CD4-positive, alpha-beta memory T cell (primary cell): ENCODE data around the gene OR6C65. TPM values are rescaled to one million over a fixed set of nuclear protein-coding genes. Genes with fewer than 3 reads are reported as not detected.
"Not testable (repeated sequence)": the region's sequence is repeated elsewhere in the genome, so short reads cannot be mapped to it uniquely, and the experiment has no call there.

Experiments
- CTCF ChIA-PET: fragments of 350-600 bp; sonication (Branson Sonifier 250); formaldehyde crosslinking; loops from one replicate; lab custom pipeline; 2021; ENCODE audit warnings: inconsistent platforms; ENCODE audit not compliant: partially characterized antibody; lab: Charles Lee
- POLR2A ChIA-PET: fragments of 350-600 bp; sonication (Branson Sonifier 250); formaldehyde crosslinking; loops from one replicate; lab custom pipeline; 2021; ENCODE audit not compliant: partially characterized antibody; lab: Charles Lee
- DNase-seq, 5 donors: peaks; one replicate each; pipeline versions ENCODE4 v3.0.0 to v3.0.0-alpha.2; 2020 to 2022; ENCODE audit warnings: mixed read lengths in 1 of 5
- H3K27ac ChIP-seq: one replicate; pipeline ENCODE4 v1.7.0; 2013; ENCODE audit warnings: low read depth, low read length
- H3K27me3 ChIP-seq: 2 replicates; pipeline ENCODE4 v1.7.0; 2013; ENCODE audit warnings: mild to moderate bottlenecking, low read length, moderate library complexity; ENCODE audit not compliant: insufficient read depth
- H3K36me3 ChIP-seq: 2 replicates; pipeline ENCODE4 v1.7.0; 2013; ENCODE audit warnings: mild to moderate bottlenecking, low read length, moderate library complexity; ENCODE audit not compliant: insufficient read depth
- H3K4me1 ChIP-seq: 2 replicates; pipeline ENCODE4 v1.7.0; 2013; ENCODE audit warnings: mild to moderate bottlenecking, low read length, moderate library complexity; ENCODE audit not compliant: insufficient read depth
- H3K4me3 ChIP-seq, 2 donors: one replicate each; pipeline ENCODE4 v1.7.0; 2013; ENCODE audit warnings: low read length in 2 of 2, mild to moderate bottlenecking in 1 of 2
- H3K9me3 ChIP-seq, 2 donors: one replicate each; pipeline ENCODE4 v1.7.0; 2013; ENCODE audit warnings: low read length in 2 of 2, control low read depth in 1 of 2; ENCODE audit not compliant: control insufficient read depth in 1 of 2
- H3K27ac Mint-ChIP-seq, 7 donors: one replicate each; pipeline ENCODE4 v1.8.0; 2020 to 2021; ENCODE audit warnings: mixed read lengths in 7 of 7, mild to moderate bottlenecking in 6 of 7, inconsistent platforms in 3 of 7, moderate library complexity in 3 of 7
- H3K27me3 Mint-ChIP-seq, 2 donors: one replicate each; pipeline ENCODE4 v1.8.0; 2020 to 2021; ENCODE audit warnings: mixed read lengths in 2 of 2
- H3K36me3 Mint-ChIP-seq, 2 donors: one replicate each; pipeline ENCODE4 v1.8.0; 2020 to 2021; ENCODE audit warnings: mixed read lengths in 2 of 2, inconsistent platforms in 1 of 2, mild to moderate bottlenecking in 1 of 2
- H3K4me1 Mint-ChIP-seq, 4 donors: one replicate each; pipeline ENCODE4 v1.8.0; 2020 to 2021; ENCODE audit warnings: mixed read lengths in 4 of 4, mild to moderate bottlenecking in 1 of 4
- H3K4me3 Mint-ChIP-seq, 8 donors: one replicate each; pipeline ENCODE4 v1.8.0; 2020 to 2021; ENCODE audit warnings: mixed read lengths in 8 of 8, mild to moderate bottlenecking in 7 of 8, moderate library complexity in 6 of 8, inconsistent platforms in 3 of 8
- H3K9me3 Mint-ChIP-seq, 8 donors: one replicate each; pipeline ENCODE4 v1.8.0; 2020 to 2021; ENCODE audit warnings: mixed read lengths in 8 of 8, mild to moderate bottlenecking in 5 of 8, inconsistent platforms in 3 of 8, moderate library complexity in 1 of 8
- intact Hi-C: fragments of 100-400 bp; cut with micrococcal nuclease; formaldehyde crosslinking; loops from one replicate; pipeline ENCODE4 v1.15.1; 2023
- polyA plus RNA-seq, 2 donors: library from polyadenylated mRNA; unstranded; fragments of 300-500 nt; fragmentation: Illumina TruSeq; gene quantifications; one replicate each; pipeline ENCODE4 v1.2.3, GENCODE V29; 2021
- total RNA-seq, 2 experiments: library from RNA; stranded (reverse); gene quantifications; one replicate each; pipeline ENCODE4 v1.2.3, GENCODE V29; 2021

The OR6C65 gene
- total and polyA plus RNA-seq, 4 experiments from 2014 or later, result not detected

GRCh38 chr12:55416961-55417360, 16.6 kb downstream of the OR6C65 start:
- Mint-ChIP-seq H3K4me1 (peaks cover 4 to 8% (median 6%) of the 10 kb centered on the region in 4 donors), H3K36me3 (no peaks in the 10 kb centered on the region), H3K27ac (no peak overlapping the region), H3K27me3 (peaks cover 28 to 36% of the 10 kb centered on the region in 2 donors), H3K4me3 (no peak overlapping the region), H3K9me3 (peaks cover 0 to 3% (median 0%) of the 10 kb centered on the region in 8 donors)
- Histone ChIP-seq H3K9me3 (no peaks in the 10 kb centered on the region), H3K27me3 (no peaks in the 10 kb centered on the region), H3K4me1 (no peaks in the 10 kb centered on the region), H3K4me3 (no peak overlapping the region), H3K27ac (no peak overlapping the region), H3K36me3 (no peaks in the 10 kb centered on the region)
- intact Hi-C loops, result no loop called here
- DNase-seq, result no peak
- ChIA-PET POLR2A (no interaction called here), CTCF (no interaction called here)

- DNase-seq, result no peak
- no peak overlapping the region for H3K4me3 Mint-ChIP-seq
- Histone ChIP-seq H3K4me1 (no peaks in the 10 kb centered on the region), H3K9me3 (no peaks in the 10 kb centered on the region), H3K4me3 (no peak overlapping the region), H3K36me3 (no peaks in the 10 kb centered on the region), H3K27ac (no peak overlapping the region), H3K27me3 (no peaks in the 10 kb centered on the region)
- CTCF ChIA-PET, result no interaction called here
- no peaks in the 10 kb centered on the region for H3K36me3 Mint-ChIP-seq
- intact Hi-C loops, result no loop called here
- H3K4me1 Mint-ChIP-seq, result peaks cover 0 to 3% (median 2%) of the 10 kb centered on the region in 4 donors
- H3K9me3 Mint-ChIP-seq, result peaks cover 0 to 3% (median 0%) of the 10 kb centered on the region in 8 donors
- peaks cover 26 to 28% of the 10 kb centered on the region in 2 donors for H3K27me3 Mint-ChIP-seq
- POLR2A ChIA-PET, result no interaction called here
- H3K27ac Mint-ChIP-seq, result no peak overlapping the region
Observed at GRCh38 chr12:55420307-55420962, 20.1 kb downstream of the OR6C65 start.

GRCh38 chr12:55425954-55426353, 25.6 kb downstream of the OR6C65 start, which contains the start of gene OR6C76:
TSS of gene OR6C76 (plus strand) at chr12:55426254. CDS start at chr12:55426254, 0 bp downstream.
- H3K27me3 Mint-ChIP-seq, result peaks cover 2 to 8% of the 10 kb centered on the region in 2 donors
- Histone ChIP-seq H3K4me1 (no peaks in the 10 kb centered on the region), H3K27me3 (no peaks in the 10 kb centered on the region), H3K9me3 (no peaks in the 10 kb centered on the region), H3K27ac (no peak within 1 kb of the TSS), H3K36me3 (no peaks in the 10 kb centered on the region), H3K4me3 (no peak within 1 kb of the TSS)
- no peak for DNase-seq
- ChIA-PET POLR2A (no interaction called here), CTCF (no interaction called here)
- intact Hi-C loops, result no loop called here
- H3K9me3 Mint-ChIP-seq, result no peaks in the 10 kb centered on the region
- H3K36me3 Mint-ChIP-seq, result no peaks in the 10 kb centered on the region
- H3K4me3 Mint-ChIP-seq, result no peak within 1 kb of the TSS
- H3K4me1 Mint-ChIP-seq, result no peaks in the 10 kb centered on the region
- H3K27ac Mint-ChIP-seq, result no peak within 1 kb of the TSS

GRCh38 chr12:55428331-55429243, 28.3 kb downstream of the OR6C65 start:
- Histone ChIP-seq H3K9me3 (no peaks in the 10 kb centered on the region), H3K36me3 (no peaks in the 10 kb centered on the region), H3K4me3 (no peak overlapping the region), H3K27ac (no peak overlapping the region), H3K27me3 (peaks cover 4% of the 10 kb centered on the region), H3K4me1 (no peaks in the 10 kb centered on the region)
- intact Hi-C loops, result no loop called here
- Mint-ChIP-seq H3K27me3 (peaks cover 1 to 15% of the 10 kb centered on the region in 2 donors), H3K9me3 (peaks cover 0 to 6% (median 0%) of the 10 kb centered on the region in 8 donors), H3K4me3 (no peak overlapping the region), H3K36me3 (no peaks in the 10 kb centered on the region), H3K27ac (no peak overlapping the region), H3K4me1 (no peaks in the 10 kb centered on the region)
- CTCF ChIA-PET, result no interaction called here
- no peak for DNase-seq
- POLR2A ChIA-PET, result no interaction called here

- not testable (repeated sequence) for H3K4me3 Mint-ChIP-seq, H3K9me3 ChIP-seq, H3K27me3 ChIP-seq
Observed at GRCh38 chr12:55441233-55441632, 40.9 kb downstream of the OR6C65 start.

GRCh38 chr12:55443776-55444175, 43.4 kb downstream of the OR6C65 start, which contains the start of gene OR6C2:
TSS of gene OR6C2 (plus strand) at chr12:55444076. CDS start at chr12:55452214, 8,138 bp downstream.
- CTCF ChIA-PET, result no interaction called here
- intact Hi-C loops, result no loop called here

More at GRCh38 chr12:55441233-55441632, 40.9 kb downstream of the OR6C65 start:
- H3K27me3 Mint-ChIP-seq, intact Hi-C loops, DNase-seq, H3K4me3 ChIP-seq, CTCF ChIA-PET, H3K36me3 Mint-ChIP-seq, POLR2A ChIA-PET, H3K4me1 Mint-ChIP-seq, H3K4me1 ChIP-seq, H3K27ac ChIP-seq, H3K36me3 ChIP-seq, H3K27ac Mint-ChIP-seq: not testable (repeated sequence)
- H3K9me3 Mint-ChIP-seq, result peaks cover 3 to 37% (median 25%) of the 10 kb centered on the region in 8 donors

GRCh38 chr12:55445357-55445756, 45.0 kb downstream of the OR6C65 start:
- no peak overlapping the region for H3K27ac Mint-ChIP-seq
- Histone ChIP-seq H3K4me3 (no peak overlapping the region), H3K4me1 (no peaks in the 10 kb centered on the region), H3K27ac (no peak overlapping the region), H3K36me3 (no peaks in the 10 kb centered on the region), H3K27me3 (no peaks in the 10 kb centered on the region), H3K9me3 (no peaks in the 10 kb centered on the region)
- POLR2A ChIA-PET, result no interaction called here
- peaks cover 1 to 23% (median 17%) of the 10 kb centered on the region in 8 donors for H3K9me3 Mint-ChIP-seq
- DNase-seq, result no peak
- CTCF ChIA-PET, result no interaction called here
- intact Hi-C loops, result no loop called here
- no peaks in the 10 kb centered on the region for H3K4me1 Mint-ChIP-seq
- H3K27me3 Mint-ChIP-seq, result peaks cover 9 to 14% of the 10 kb centered on the region in 2 donors
- peaks cover 0 to 2% of the 10 kb centered on the region in 2 donors for H3K36me3 Mint-ChIP-seq
- no peak overlapping the region for H3K4me3 Mint-ChIP-seq

More at GRCh38 chr12:55443776-55444175, 43.4 kb downstream of the OR6C65 start, which contains the start of gene OR6C2:
- Mint-ChIP-seq H3K9me3 (peaks cover 3 to 37% (median 25%) of the 10 kb centered on the region in 8 donors), H3K27me3 (peaks cover 10 to 16% of the 10 kb centered on the region in 2 donors), H3K27ac (no peak within 1 kb of the TSS), H3K4me3 (no peak within 1 kb of the TSS), H3K4me1 (no peaks in the 10 kb centered on the region), H3K36me3 (peaks cover 0 to 3% of the 10 kb centered on the region in 2 donors)
- POLR2A ChIA-PET, result no interaction called here
- no peaks in the 10 kb centered on the region for H3K4me1 ChIP-seq
- H3K9me3 ChIP-seq, result no peaks in the 10 kb centered on the region
- no peaks in the 10 kb centered on the region for H3K36me3 ChIP-seq
- no peak within 1 kb of the TSS for H3K27ac ChIP-seq
- no peak for DNase-seq
- no peaks in the 10 kb centered on the region for H3K27me3 ChIP-seq
- H3K4me3 ChIP-seq, result no peak within 1 kb of the TSS
